Spinal cord (tissue), 10 donors: ENCODE data around the gene PCDHGB1. TPM values are rescaled to one million over a fixed set of nuclear protein-coding genes. Genes with fewer than 3 reads are reported as not detected.
"Not testable (repeated sequence)": the region's sequence is repeated elsewhere in the genome, so short reads cannot be mapped to it uniquely, and the experiment has no call there.

Experiments used
- DNase-seq, 6 donors: peaks; one replicate each; pipeline versions ENCODE4 v3.0.0 to v3.0.0-alpha.2; 2013 to 2015; ENCODE audit warnings: low spot score in 6 of 6, low read depth in 4 of 6
- H3K27ac ChIP-seq: one replicate; pipeline ENCODE4 v1.5.1; 2013; ENCODE audit warnings: low read depth, low read length, control low read depth
- H3K27me3 ChIP-seq: one replicate; pipeline ENCODE4 v1.6.1; 2013; ENCODE audit warnings: low read length; ENCODE audit not compliant: control insufficient read depth, insufficient read depth
- H3K36me3 ChIP-seq: one replicate; pipeline ENCODE4 v1.6.1; 2013; ENCODE audit warnings: low read length; ENCODE audit not compliant: control insufficient read depth, insufficient read depth
- H3K4me1 ChIP-seq: one replicate; pipeline ENCODE4 v1.6.1; 2013; ENCODE audit warnings: low read length; ENCODE audit not compliant: control insufficient read depth, insufficient read depth
- H3K4me3 ChIP-seq: one replicate; pipeline ENCODE4 v1.5.1; 2013; ENCODE audit warnings: low read depth, low read length, control low read depth
- H3K9me3 ChIP-seq: one replicate; pipeline ENCODE4 v1.6.1; 2013; ENCODE audit warnings: low read length; ENCODE audit not compliant: control insufficient read depth, insufficient read depth
- WGBS: methylation state at CpG from one replicate; pipeline ENCODE4 v1.1.5; 2013; ENCODE audit warnings: missing lambda C conversion rate; ENCODE audit not compliant: insufficient coverage; 5-methylcytosine and 5-hydroxymethylcytosine counted together
- polyA plus RNA-seq, 2 donors: library from polyadenylated mRNA; unstranded; fragments of 120-200 nt; gene quantifications; one replicate each; pipeline ENCODE4 v1.2.1, GENCODE V29; 2013; ENCODE audit not compliant: insufficient read length in 2 of 2
- total RNA-seq, 2 donors: library from RNA; depleted of rRNA in 1 of 2; stranded (reverse); fragments of 120-200 nt in 1 of 2; fragments of >200 nt in 1 of 2; gene quantifications; one replicate each; pipeline versions ENCODE4 v1.2.3 to v1.2.4, GENCODE V29; 2013 to 2014
- donor health status: healthy.

PCDHGB1 gene
- total and polyA plus RNA-seq, 4 donors = 6.4 to 9.9 (median 9.2) TPM

- H3K9me3 ChIP-seq = peaks cover 45% of the 10 kb centered on the region
- DNase-seq = no peak
- H3K4me3 ChIP-seq = no peak overlapping the region
- no peaks in the 10 kb centered on the region for H3K36me3 ChIP-seq
- 16% methylated on average over 31 of the region's 31 CpGs for WGBS
- no peak overlapping the region for H3K27ac ChIP-seq
- no peaks in the 10 kb centered on the region for H3K27me3 ChIP-seq
- peaks cover 10% of the 10 kb centered on the region for H3K4me1 ChIP-seq
These were observed 5.9 kb upstream of the PCDHGB1 start for GRCh38 chr5:141343953-141344463.

GRCh38 chr5:141345327-141345726 lies 4.6 kb upstream of the PCDHGB1 start:
- Histone ChIP-seq H3K9me3 (peaks cover 39% of the 10 kb centered on the region), H3K27me3 (no peaks in the 10 kb centered on the region), H3K4me1 (peaks cover 4% of the 10 kb centered on the region), H3K4me3 (no peak overlapping the region), H3K27ac (no peak overlapping the region), H3K36me3 (peaks cover 2% of the 10 kb centered on the region)
- WGBS = 16% methylated on average over 17 of the region's 20 CpGs
- DNase-seq = no peak

GRCh38 chr5:141346017-141346416 lies 3.9 kb upstream of the PCDHGB1 start:
- not testable (repeated sequence) for DNase-seq, H3K36me3 ChIP-seq, H3K27me3 ChIP-seq, H3K4me3 ChIP-seq, H3K4me1 ChIP-seq, H3K27ac ChIP-seq
- H3K9me3 ChIP-seq = peaks cover 44% of the 10 kb centered on the region
- WGBS = 31% methylated on average over 16 of the region's 35 CpGs

- H3K9me3 ChIP-seq = peaks cover 33% of the 10 kb centered on the region
- WGBS = 25% methylated on average over 24 of the region's 36 CpGs
- no peak for DNase-seq
- H3K36me3 ChIP-seq = peaks cover 8% of the 10 kb centered on the region
- no peaks in the 10 kb centered on the region for H3K27me3 ChIP-seq
- no peaks in the 10 kb centered on the region for H3K4me1 ChIP-seq
- H3K27ac ChIP-seq = no peak overlapping the region
- H3K4me3 ChIP-seq = no peak overlapping the region
These were observed 1.7 kb downstream of the PCDHGB1 start for GRCh38 chr5:141351591-141351990.

GRCh38 chr5:141354900-141355469 lies 5.1 kb downstream of the PCDHGB1 start, which contains the start of gene PCDHGA4:
Gene PCDHGA4 (plus strand): TSS chr5:141355021. CDS start chr5:141355108, 87 bp downstream.
- H3K4me3 ChIP-seq = no peak within 1 kb of the TSS
- 12% methylated on average over 28 of the region's 29 CpGs for WGBS
- peaks cover 49% of the 10 kb centered on the region for H3K9me3 ChIP-seq
- no peaks in the 10 kb centered on the region for H3K27me3 ChIP-seq
- peak in 2 of 6 donors; percentile 9 to 13 for DNase-seq
- H3K4me1 ChIP-seq = no peaks in the 10 kb centered on the region
- H3K27ac ChIP-seq = no peak within 1 kb of the TSS
- H3K36me3 ChIP-seq = peaks cover 13% of the 10 kb centered on the region

- Histone ChIP-seq H3K27ac (no peak overlapping the region), H3K4me1 (no peaks in the 10 kb centered on the region), H3K9me3 (peaks cover 48% of the 10 kb centered on the region), H3K36me3 (peaks cover 12% of the 10 kb centered on the region), H3K27me3 (no peaks in the 10 kb centered on the region), H3K4me3 (no peak overlapping the region)
- WGBS = 37% methylated on average over 22 of the region's 24 CpGs
- no peak for DNase-seq
These were observed 5.7 kb downstream of the PCDHGB1 start for GRCh38 chr5:141355641-141356040.

- peaks cover 12% of the 10 kb centered on the region for H3K36me3 ChIP-seq
- H3K4me1 ChIP-seq = no peaks in the 10 kb centered on the region
- H3K27ac ChIP-seq = no peak overlapping the region
- DNase-seq = no peak
- WGBS = 74% methylated on average over 4 of the region's 5 CpGs
- no peaks in the 10 kb centered on the region for H3K27me3 ChIP-seq
- peaks cover 46% of the 10 kb centered on the region for H3K9me3 ChIP-seq
- no peak overlapping the region for H3K4me3 ChIP-seq
These were observed 6.2 kb downstream of the PCDHGB1 start for GRCh38 chr5:141356133-141356532.

GRCh38 chr5:141356950-141357349 lies 7.1 kb downstream of the PCDHGB1 start:
- 39% methylated on average over 19 of the region's 19 CpGs for WGBS
- Histone ChIP-seq H3K4me1 (no peaks in the 10 kb centered on the region), H3K36me3 (peaks cover 9% of the 10 kb centered on the region), H3K4me3 (no peak overlapping the region), H3K27ac (no peak overlapping the region), H3K27me3 (no peaks in the 10 kb centered on the region), H3K9me3 (peaks cover 44% of the 10 kb centered on the region)
- DNase-seq = no peak

GRCh38 chr5:141359790-141360426 lies 10.0 kb downstream of the PCDHGB1 start, which contains the start of gene PCDHGB2:
Gene PCDHGB2 (plus strand): TSS chr5:141359994. CDS start chr5:141360136, 142 bp downstream.
- Histone ChIP-seq H3K4me1 (peaks cover 5% of the 10 kb centered on the region), H3K27me3 (no peaks in the 10 kb centered on the region), H3K9me3 (peaks cover 52% of the 10 kb centered on the region), H3K4me3 (no peak within 1 kb of the TSS), H3K27ac (no peak within 1 kb of the TSS), H3K36me3 (peaks cover 12% of the 10 kb centered on the region)
- peak in 2 of 6 donors; percentile 21 to 30 for DNase-seq
- 23% methylated on average over 24 of the region's 24 CpGs for whole genome bisulfite sequencing

GRCh38 chr5:141360685-141361084 lies 10.8 kb downstream of the PCDHGB1 start:
- no peak for DNase-seq
- H3K27me3 ChIP-seq = no peaks in the 10 kb centered on the region
- no peak overlapping the region for H3K4me3 ChIP-seq
- H3K36me3 ChIP-seq = peaks cover 9% of the 10 kb centered on the region
- peaks cover 5% of the 10 kb centered on the region for H3K4me1 ChIP-seq
- 29% methylated on average over 14 of the region's 15 CpGs for WGBS
- peaks cover 55% of the 10 kb centered on the region for H3K9me3 ChIP-seq
- H3K27ac ChIP-seq = no peak overlapping the region
